HG03521 (cell line): ENCODE data around the gene MYOG.

Experiments
- ATAC-seq: cut with Tn5 transposase; IDR thresholded peaks from one replicate; pipeline ENCODE4 v1.9.1; 2021; ENCODE audit warnings: mild to moderate bottlenecking, moderate library complexity; ENCODE audit not compliant: unreplicated experiment

MYOG gene

DNA sequence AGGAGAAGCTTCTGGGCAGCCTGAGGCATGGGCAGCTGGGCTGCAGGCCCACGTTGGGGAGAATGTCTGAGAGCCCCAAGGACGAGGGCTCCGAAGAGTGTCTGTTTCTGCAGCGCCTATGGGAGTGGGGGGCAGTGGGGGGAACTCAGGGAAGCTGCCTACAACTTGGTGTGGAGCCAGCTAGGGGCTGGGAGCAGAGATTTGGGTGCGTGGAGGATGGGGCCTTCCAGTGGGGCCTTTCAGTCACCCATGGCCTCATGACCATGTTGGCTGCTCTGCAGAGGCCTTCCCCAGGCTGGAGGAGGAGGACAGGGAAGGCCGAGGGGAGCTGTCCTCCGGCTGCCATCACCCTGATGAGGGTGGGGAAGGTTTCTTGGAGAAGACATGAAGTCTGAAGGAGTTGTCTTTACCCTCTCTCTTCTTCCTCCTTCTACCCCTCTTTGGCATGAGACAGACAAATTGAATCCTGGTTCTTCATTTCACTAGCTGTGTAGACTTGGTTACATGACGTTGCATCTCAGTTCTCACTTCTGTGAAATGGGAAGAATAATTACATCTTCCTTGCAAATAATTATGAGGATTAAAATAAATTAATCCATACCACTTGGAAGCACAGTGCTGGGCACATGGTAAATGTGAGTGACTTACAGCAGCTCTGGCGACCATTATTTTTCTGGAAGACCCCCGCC lies 51.2 kb downstream of the MYOG start:
- ATAC-seq, result no peak

DNA sequence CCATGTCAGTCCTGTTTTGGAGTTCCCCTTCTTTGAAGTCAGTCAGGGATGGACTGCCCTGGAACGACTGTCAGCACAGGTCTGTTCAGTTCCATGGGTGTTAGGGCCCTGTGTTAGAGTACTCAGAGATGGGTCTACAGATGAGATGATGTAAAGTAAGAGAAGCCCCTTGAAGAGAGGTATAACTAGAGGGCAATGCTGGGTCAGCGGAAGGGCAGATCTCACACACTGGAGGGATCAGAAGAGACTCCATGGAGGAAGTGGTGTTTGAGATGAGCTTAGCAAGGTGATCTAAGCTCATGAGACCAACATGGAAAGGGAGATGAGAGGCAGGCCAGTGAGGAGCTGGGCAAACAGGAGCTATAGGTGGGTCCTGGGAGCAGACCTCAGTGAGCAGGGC lies 51.9 kb downstream of the MYOG start:
- ATAC-seq, result no peak

DNA sequence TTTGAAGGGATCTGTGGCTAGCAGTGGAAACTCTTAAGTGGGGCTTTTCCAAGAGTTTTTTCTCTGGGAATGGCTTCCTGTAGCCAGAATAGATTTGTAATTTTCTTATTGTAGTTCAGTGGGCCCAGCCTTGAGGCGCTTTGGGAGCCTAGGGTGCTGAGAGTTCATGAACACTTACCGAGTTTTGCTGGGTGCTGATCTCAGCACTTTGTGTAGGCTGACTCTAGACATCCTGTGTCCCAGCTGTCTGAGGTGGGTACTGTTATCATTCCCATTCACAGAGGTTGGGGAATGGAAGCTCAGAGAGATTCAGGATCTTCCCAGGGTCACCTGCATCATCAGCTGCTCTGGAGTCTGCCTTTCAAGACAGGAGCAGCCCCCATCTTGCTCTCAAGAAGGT lies 52.5 kb downstream of the MYOG start:
- no peak for ATAC-seq
